ENCODE data around the gene GOLGA6L7. TPM values are rescaled to one million over a fixed set of nuclear protein-coding genes. Genes with fewer than 3 reads are reported as not detected.
"Not testable (repeated sequence)": the region's sequence is repeated elsewhere in the genome, so short reads cannot be mapped to it uniquely, and the experiment has no call there.

GOLGA6L7 gene
- polyA plus RNA-seq, 1 donor from 2014 or later: not detected

DNA sequence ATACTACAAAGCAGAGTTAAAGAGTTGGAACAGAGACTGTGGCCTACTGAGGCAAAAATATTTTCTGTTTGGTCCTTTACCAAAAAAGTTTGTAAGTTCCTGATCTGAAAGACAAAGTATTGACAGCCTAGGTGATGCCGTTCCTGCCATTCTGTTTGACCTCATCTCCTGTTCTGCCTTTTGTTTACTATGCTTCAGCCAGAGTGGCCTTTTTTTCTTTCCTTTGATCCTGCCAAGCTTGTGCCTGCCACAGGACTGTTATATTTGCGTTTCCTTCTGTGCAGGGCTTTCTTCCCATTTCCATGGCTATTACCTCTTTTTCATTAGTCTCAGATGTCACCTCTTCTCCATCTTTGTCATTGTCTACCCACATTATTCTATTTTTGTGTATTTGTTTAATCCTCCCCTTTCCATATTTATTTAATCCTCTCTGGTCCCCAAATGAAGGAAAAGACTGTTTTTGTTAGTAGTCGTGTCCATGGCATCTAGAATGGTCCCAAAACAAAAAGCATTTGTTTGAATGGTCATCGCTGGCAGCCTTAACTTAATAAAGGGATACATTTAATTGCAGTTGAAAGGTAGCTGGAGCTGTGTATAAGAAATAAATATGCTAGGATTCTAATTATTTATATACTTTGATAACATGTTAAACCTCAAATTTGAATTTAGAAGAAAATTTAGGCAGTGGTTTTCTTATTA is 36.4 kb downstream of the GOLGA6L7 start:
- not testable (repeated sequence) for H3K9me2 ChIP-seq (ENCODE audit: insufficient read depth, low read length); H3F3A ChIP-seq (ENCODE audit: insufficient read depth, low read length, poor library complexity, severe bottlenecking); H3K4me2 ChIP-seq (ENCODE audit: low read length); H3K9ac ChIP-seq (ENCODE audit: low read length); H3K27me3 ChIP-seq (ENCODE audit: insufficient read depth, low read depth, low read length); H2AFZ ChIP-seq (ENCODE audit: low read depth, low read length); H3K9me3 ChIP-seq (ENCODE audit: low read length); H3K4me3 ChIP-seq (ENCODE audit: low read length); H3K79me2 ChIP-seq (replicated peaks; ENCODE audit: insufficient read depth, low read length); H3K27ac ChIP-seq (ENCODE audit: low read length); H4K20me1 ChIP-seq (ENCODE audit: insufficient read depth); H3K36me3 ChIP-seq (ENCODE audit: insufficient read depth, low read length)

DNA sequence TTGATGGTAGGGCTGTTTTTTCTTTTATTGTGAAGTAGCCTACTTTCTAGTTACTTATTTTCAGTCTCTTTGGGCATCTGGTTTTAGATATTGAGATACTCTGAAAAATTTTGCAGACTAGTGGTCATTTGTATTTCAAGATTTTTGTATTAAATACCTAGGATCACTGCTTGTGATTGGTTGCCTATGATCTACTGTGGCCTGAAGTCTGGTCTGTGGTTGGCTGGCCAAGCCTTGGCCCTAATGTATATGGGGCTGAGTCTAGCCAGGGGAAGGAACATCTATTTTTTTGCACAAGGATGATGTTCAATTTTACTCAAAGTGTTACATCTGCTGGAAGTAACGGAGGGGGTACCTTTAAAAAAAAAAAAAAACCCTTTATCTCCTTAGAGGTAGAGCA is 38.0 kb downstream of the GOLGA6L7 start:
- H2AFZ ChIP-seq (ENCODE audit: low read depth, low read length); H3K79me2 ChIP-seq (replicated peaks; ENCODE audit: insufficient read depth, low read length); H4K20me1 ChIP-seq (ENCODE audit: insufficient read depth); H3F3A ChIP-seq (ENCODE audit: insufficient read depth, low read length, poor library complexity, severe bottlenecking); H3K27ac ChIP-seq (ENCODE audit: low read length); H3K9ac ChIP-seq (ENCODE audit: low read length); H3K9me2 ChIP-seq (ENCODE audit: insufficient read depth, low read length); H3K27me3 ChIP-seq (ENCODE audit: insufficient read depth, low read depth, low read length); H3K36me3 ChIP-seq (ENCODE audit: insufficient read depth, low read length); H3K4me2 ChIP-seq (ENCODE audit: low read length); H3K9me3 ChIP-seq (ENCODE audit: low read length); H3K4me3 ChIP-seq (ENCODE audit: low read length): not testable (repeated sequence)

DNA sequence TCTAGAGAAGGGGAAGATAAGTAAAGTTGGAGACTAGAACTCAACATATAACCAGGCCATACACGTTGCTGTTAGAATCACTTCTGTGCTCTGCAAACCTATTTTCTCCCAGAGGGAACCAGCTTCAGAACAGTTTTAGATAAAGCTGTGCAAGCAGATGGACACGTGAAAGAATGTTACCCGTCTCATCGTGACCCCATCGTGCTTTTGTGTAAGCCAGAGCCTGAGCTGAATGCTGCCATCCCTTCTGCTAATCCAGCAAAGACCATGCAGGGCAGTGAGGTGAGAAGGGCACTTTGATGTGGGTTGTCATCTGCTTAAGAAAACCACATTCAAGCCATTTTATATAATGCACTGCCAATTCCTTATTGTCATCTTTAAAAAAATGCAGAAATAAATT is 40.3 kb downstream of the GOLGA6L7 start:
- not testable (repeated sequence) for H3K9me3 ChIP-seq (ENCODE audit: low read length); H3K4me3 ChIP-seq (ENCODE audit: low read length); H4K20me1 ChIP-seq (ENCODE audit: insufficient read depth); H3K27ac ChIP-seq (ENCODE audit: low read length); H3K4me2 ChIP-seq (ENCODE audit: low read length); H3K79me2 ChIP-seq (replicated peaks; ENCODE audit: insufficient read depth, low read length); H3F3A ChIP-seq (ENCODE audit: insufficient read depth, low read length, poor library complexity, severe bottlenecking); H3K9me2 ChIP-seq (ENCODE audit: insufficient read depth, low read length); H3K27me3 ChIP-seq (ENCODE audit: insufficient read depth, low read depth, low read length); H3K9ac ChIP-seq (ENCODE audit: low read length); H2AFZ ChIP-seq (ENCODE audit: low read depth, low read length); H3K36me3 ChIP-seq (ENCODE audit: insufficient read depth, low read length)

DNA sequence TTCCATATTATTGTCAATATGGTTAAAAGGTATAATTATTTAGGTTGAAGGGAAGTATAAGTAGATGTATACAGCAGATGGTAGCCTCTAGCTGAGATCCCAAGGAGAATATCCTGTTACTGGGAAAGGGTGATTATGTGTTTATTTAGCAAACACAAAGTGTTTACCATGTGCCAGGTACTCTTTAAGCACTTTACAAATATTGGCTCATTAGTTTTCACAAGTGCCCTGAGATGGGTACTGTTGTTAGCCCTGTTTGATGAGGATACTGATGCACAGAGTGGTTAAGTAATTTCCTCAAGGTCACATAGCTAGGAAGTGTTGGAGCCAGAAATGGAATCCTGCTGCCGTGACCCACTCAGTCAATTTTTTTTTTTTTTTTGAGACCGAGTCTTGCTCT is 48.1 kb downstream of the GOLGA6L7 start:
- H3K27me3 ChIP-seq (ENCODE audit: insufficient read depth, low read depth, low read length); H3K4me3 ChIP-seq (ENCODE audit: low read length); H3F3A ChIP-seq (ENCODE audit: insufficient read depth, low read length, poor library complexity, severe bottlenecking); H3K27ac ChIP-seq (ENCODE audit: low read length); H2AFZ ChIP-seq (ENCODE audit: low read depth, low read length); H3K36me3 ChIP-seq (ENCODE audit: insufficient read depth, low read length); H3K9me3 ChIP-seq (ENCODE audit: low read length); H4K20me1 ChIP-seq (ENCODE audit: insufficient read depth); H3K4me2 ChIP-seq (ENCODE audit: low read length); H3K9ac ChIP-seq (ENCODE audit: low read length); H3K79me2 ChIP-seq (replicated peaks; ENCODE audit: insufficient read depth, low read length); H3K9me2 ChIP-seq (ENCODE audit: insufficient read depth, low read length): not testable (repeated sequence)

DNA sequence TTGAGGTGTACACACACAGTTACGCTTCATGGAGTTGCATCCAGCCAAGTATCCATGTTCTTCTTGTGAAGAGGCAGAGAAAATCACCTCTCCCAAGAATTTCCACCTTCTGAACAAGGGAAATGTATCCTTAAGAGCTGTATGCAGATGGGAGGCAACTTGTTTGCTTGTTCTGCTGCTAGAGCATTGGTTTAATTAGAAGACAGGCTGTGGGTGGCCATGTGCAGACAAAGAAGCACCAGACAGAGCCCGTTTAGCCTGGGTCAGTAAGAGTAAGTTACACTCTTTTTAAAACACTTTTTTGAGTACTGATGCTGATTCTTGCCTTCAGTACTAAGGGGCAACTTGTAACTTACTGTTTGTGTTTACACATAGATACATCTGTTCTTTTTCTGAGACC is 50.2 kb downstream of the GOLGA6L7 start:
- not testable (repeated sequence) for H4K20me1 ChIP-seq (ENCODE audit: insufficient read depth); H3K36me3 ChIP-seq (ENCODE audit: insufficient read depth, low read length); H3K79me2 ChIP-seq (replicated peaks; ENCODE audit: insufficient read depth, low read length); H3K27ac ChIP-seq (ENCODE audit: low read length); H3K27me3 ChIP-seq (ENCODE audit: insufficient read depth, low read depth, low read length); H3K9me3 ChIP-seq (ENCODE audit: low read length); H3K4me3 ChIP-seq (ENCODE audit: low read length); H3K9ac ChIP-seq (ENCODE audit: low read length); H3K9me2 ChIP-seq (ENCODE audit: insufficient read depth, low read length); H3K4me2 ChIP-seq (ENCODE audit: low read length); H3F3A ChIP-seq (ENCODE audit: insufficient read depth, low read length, poor library complexity, severe bottlenecking); H2AFZ ChIP-seq (ENCODE audit: low read depth, low read length)

DNA sequence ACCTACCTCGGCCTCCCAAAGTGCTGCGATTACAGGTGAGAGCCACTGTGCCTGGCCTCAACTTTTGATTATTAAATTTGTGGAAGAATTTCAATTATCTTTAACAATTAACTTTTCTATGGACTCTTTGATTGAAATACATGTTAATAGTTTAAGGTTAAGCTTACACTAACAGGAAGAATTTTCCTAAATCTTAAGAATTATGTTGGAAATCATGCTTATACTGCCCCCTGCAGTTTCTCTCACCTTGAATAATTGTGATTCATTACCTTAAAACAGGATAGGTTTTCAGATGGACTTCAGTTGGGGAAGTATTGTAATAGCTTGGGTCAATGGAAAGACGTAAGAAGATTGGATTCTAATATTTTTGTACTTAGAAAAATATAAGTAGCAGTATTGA is 54.2 kb downstream of the GOLGA6L7 start:
- H3K9me3 ChIP-seq (ENCODE audit: low read length); H3K27me3 ChIP-seq (ENCODE audit: insufficient read depth, low read depth, low read length); H4K20me1 ChIP-seq (ENCODE audit: insufficient read depth); H3K79me2 ChIP-seq (replicated peaks; ENCODE audit: insufficient read depth, low read length); H3K36me3 ChIP-seq (ENCODE audit: insufficient read depth, low read length); H3K9ac ChIP-seq (ENCODE audit: low read length); H3K27ac ChIP-seq (ENCODE audit: low read length); H3F3A ChIP-seq (ENCODE audit: insufficient read depth, low read length, poor library complexity, severe bottlenecking); H3K4me3 ChIP-seq (ENCODE audit: low read length); H2AFZ ChIP-seq (ENCODE audit: low read depth, low read length); H3K4me2 ChIP-seq (ENCODE audit: low read length); H3K9me2 ChIP-seq (ENCODE audit: insufficient read depth, low read length): not testable (repeated sequence)
- TF ChIP-seq, protein P1, sequence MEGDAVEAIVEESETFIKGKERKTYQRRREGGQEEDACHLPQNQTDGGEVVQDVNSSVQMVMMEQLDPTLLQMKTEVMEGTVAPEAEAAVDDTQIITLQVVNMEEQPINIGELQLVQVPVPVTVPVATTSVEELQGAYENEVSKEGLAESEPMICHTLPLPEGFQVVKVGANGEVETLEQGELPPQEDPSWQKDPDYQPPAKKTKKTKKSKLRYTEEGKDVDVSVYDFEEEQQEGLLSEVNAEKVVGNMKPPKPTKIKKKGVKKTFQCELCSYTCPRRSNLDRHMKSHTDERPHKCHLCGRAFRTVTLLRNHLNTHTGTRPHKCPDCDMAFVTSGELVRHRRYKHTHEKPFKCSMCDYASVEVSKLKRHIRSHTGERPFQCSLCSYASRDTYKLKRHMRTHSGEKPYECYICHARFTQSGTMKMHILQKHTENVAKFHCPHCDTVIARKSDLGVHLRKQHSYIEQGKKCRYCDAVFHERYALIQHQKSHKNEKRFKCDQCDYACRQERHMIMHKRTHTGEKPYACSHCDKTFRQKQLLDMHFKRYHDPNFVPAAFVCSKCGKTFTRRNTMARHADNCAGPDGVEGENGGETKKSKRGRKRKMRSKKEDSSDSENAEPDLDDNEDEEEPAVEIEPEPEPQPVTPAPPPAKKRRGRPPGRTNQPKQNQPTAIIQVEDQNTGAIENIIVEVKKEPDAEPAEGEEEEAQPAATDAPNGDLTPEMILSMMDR (IDR thresholded peaks at IDR 0.05; ENCODE audit: poor library complexity, severe bottlenecking): peak; percentile 12
